CD14-positive monocyte (primary cell): Measurements from ENCODE around the gene KLHDC9. TPM values are rescaled to one million over a fixed set of nuclear protein-coding genes. Genes with fewer than 3 reads are reported as not detected.

Experiments
- DNase-seq, 3 donors: peaks; one replicate each; pipeline ENCODE4 v3.0.0-alpha.2; 2011 to 2022
- H2AFZ ChIP-seq: 2 replicates; pipeline ENCODE4 v1.6.0; 2012; ENCODE audit warnings: mild to moderate bottlenecking, low read depth, low read length, inconsistent platforms; ENCODE audit not compliant: insufficient read depth, poor library complexity, severe bottlenecking
- H3K27ac ChIP-seq, 2 donors: 1 replicate in 1 of 2; 2 replicates in 1 of 2; pipeline ENCODE4 v1.5.1; 2012 to 2013; ENCODE audit warnings: low read length in 2 of 2, control low read depth in 1 of 2, inconsistent platforms in 1 of 2, low read depth in 1 of 2, mild to moderate bottlenecking in 1 of 2
- H3K27me3 ChIP-seq, 2 donors: one replicate each; pipeline versions ENCODE4 v1.6.0 to v1.6.1; 2011 to 2013; ENCODE audit warnings: low read length in 2 of 2; ENCODE audit not compliant: control insufficient read depth in 2 of 2, insufficient read depth in 2 of 2
- H3K36me3 ChIP-seq, 2 donors: replicated peaks in 1 of 2; 1 replicate in 1 of 2; 2 replicates in 1 of 2; pipeline versions ENCODE4 v1.5.1 to v1.6.1; 2012 to 2013; ENCODE audit warnings: low read length in 2 of 2, control low read depth in 1 of 2, inconsistent platforms in 1 of 2, mild to moderate bottlenecking in 1 of 2; ENCODE audit not compliant: insufficient read depth in 2 of 2, control insufficient read depth in 1 of 2
- H3K4me1 ChIP-seq, 2 donors: 1 replicate in 1 of 2; 2 replicates in 1 of 2; pipeline versions ENCODE4 v1.5.1 to v1.6.1; 2012 to 2013; ENCODE audit warnings: low read length in 2 of 2, control low read depth in 1 of 2, inconsistent platforms in 1 of 2, mild to moderate bottlenecking in 1 of 2, moderate library complexity in 1 of 2; ENCODE audit not compliant: insufficient read depth in 2 of 2, control insufficient read depth in 1 of 2
- H3K4me2 ChIP-seq: replicated peaks from 2 replicates; pipeline ENCODE3; 2012; ENCODE audit warnings: low read length, moderate library complexity, mild to moderate bottlenecking; ENCODE audit not compliant: poor library complexity, severe bottlenecking; ENCODE audit errors: extremely low read depth
- H3K4me3 ChIP-seq, 3 experiments: fragments of 200-600 bp in 1 of 3; sonication (generic) in 1 of 3; replicated peaks in 1 of 3; 1 replicate in 2 of 3; 2 replicates in 1 of 3; pipeline ENCODE4 v1.5.1; 2011 to 2013; ENCODE audit warnings: low read length in 3 of 3, mild to moderate bottlenecking in 3 of 3, control low read depth in 2 of 3, low read depth in 2 of 3, inconsistent platforms in 1 of 3, moderate library complexity in 1 of 3
- H3K79me2 ChIP-seq: 2 replicates; pipeline ENCODE4 v1.6.0; 2012; ENCODE audit warnings: mild to moderate bottlenecking, control low read depth, inconsistent platforms, low read length, moderate library complexity; ENCODE audit not compliant: insufficient read depth
- H3K9ac ChIP-seq: 2 replicates; pipeline ENCODE4 v1.6.0; 2017; ENCODE audit warnings: low read length, mild to moderate bottlenecking; ENCODE audit not compliant: insufficient read depth, poor library complexity, severe bottlenecking
- H3K9me3 ChIP-seq, 2 donors: replicated peaks in 1 of 2; 1 replicate in 1 of 2; 2 replicates in 1 of 2; pipeline versions ENCODE4 v1.5.1 to v1.6.1; 2012 to 2013; ENCODE audit warnings: low read length in 2 of 2, control low read depth in 1 of 2; ENCODE audit not compliant: control insufficient read depth in 1 of 2, insufficient read depth in 1 of 2
- H4K20me1 ChIP-seq: 2 replicates; pipeline ENCODE4 v1.6.0; 2012; ENCODE audit warnings: mild to moderate bottlenecking, low read length, control low read depth, moderate library complexity; ENCODE audit not compliant: insufficient read depth
- H3K27ac Mint-ChIP-seq, 7 donors: one replicate each; pipeline ENCODE4 v1.8.0; 2020; ENCODE audit warnings: mild to moderate bottlenecking in 7 of 7, mixed read lengths in 7 of 7, moderate library complexity in 6 of 7, inconsistent platforms in 2 of 7
- H3K27me3 Mint-ChIP-seq, 3 donors: one replicate each; pipeline ENCODE4 v1.8.0; 2021 to 2022; ENCODE audit warnings: low read depth in 3 of 3, mild to moderate bottlenecking in 3 of 3, mixed read lengths in 3 of 3, moderate library complexity in 3 of 3, inconsistent platforms in 1 of 3
- H3K36me3 Mint-ChIP-seq, 2 donors: one replicate each; pipeline ENCODE4 v1.8.0; 2020; ENCODE audit warnings: mixed read lengths in 2 of 2, inconsistent platforms in 1 of 2, mild to moderate bottlenecking in 1 of 2
- H3K4me1 Mint-ChIP-seq: one replicate; pipeline ENCODE4 v1.8.0; 2020; ENCODE audit warnings: mild to moderate bottlenecking, mixed read lengths
- H3K4me3 Mint-ChIP-seq, 2 donors: one replicate each; pipeline ENCODE4 v1.8.0; 2020; ENCODE audit warnings: mild to moderate bottlenecking in 2 of 2, mixed read lengths in 2 of 2, moderate library complexity in 1 of 2
- H3K9me3 Mint-ChIP-seq, 7 donors: one replicate each; pipeline ENCODE4 v1.8.0; 2020 to 2022; ENCODE audit warnings: mixed read lengths in 7 of 7, mild to moderate bottlenecking in 6 of 7, moderate library complexity in 6 of 7, inconsistent platforms in 2 of 7
- CTCF ChIP-seq: fragments of 200-600 bp; IDR thresholded peaks from one replicate; pipeline ENCODE4 v1.8.0; 2022; ENCODE audit warnings: antibody characterized with exemption, mild to moderate bottlenecking
- WGBS: methylation state at CpG from one replicate; pipeline ENCODE4 v1.1.5; 2013; ENCODE audit warnings: missing lambda C conversion rate; ENCODE audit not compliant: insufficient coverage; 5-methylcytosine and 5-hydroxymethylcytosine counted together
- intact Hi-C, 2 donors: fragments of 100-400 bp; cut with micrococcal nuclease; formaldehyde crosslinking; loops; one replicate each; pipeline versions ENCODE4 v1.15.0 to v1.15.1; 2023
- polyA plus RNA-seq, 3 donors: library from polyadenylated mRNA; depleted of rRNA in 1 of 3; unstranded in 2 of 3; stranded (reverse) in 1 of 3; fragments of 300-500 nt in 2 of 3; fragments of >200 nt in 1 of 3; fragmentation: Illumina TruSeq in 2 of 3; gene quantifications; 1 replicate in 2 of 3; 2 replicates in 1 of 3; pipeline ENCODE4 v1.2.3, GENCODE V29; 2012 to 2021

Gene KLHDC9
- polyA plus RNA-seq, 3 donors: 0.08 TPM; not detected in 2

GRCh38 chr1:161091796-161092507 lies 6.2 kb upstream of the KLHDC9 start:
- no peak for TF ChIP-seq CTCF
- Histone ChIP-seq H3K79me2 (no peaks in the 10 kb centered on the region), H2AFZ (no peak overlapping the region), H3K27me3 (no peaks in the 10 kb centered on the region), H3K9me3 (no peaks in the 10 kb centered on the region), H3K4me1 (peaks cover 34 to 42% of the 10 kb centered on the region in 2 donors), H3K9ac (no peak overlapping the region), H3K4me2 (no peak overlapping the region), H3K4me3 (no peak overlapping the region), H4K20me1 (no peaks in the 10 kb centered on the region), H3K36me3 (no peaks in the 10 kb centered on the region), H3K27ac (no peak overlapping the region)
- Mint-ChIP-seq H3K27ac (peak overlapping the region in 2 of 7 donors; percentile 11 to 32), H3K27me3 (peaks cover 0 to 11% (median 4%) of the 10 kb centered on the region in 3 donors), H3K9me3 (peaks cover 0 to 2% (median 0%) of the 10 kb centered on the region in 7 donors), H3K4me1 (peaks cover 63% of the 10 kb centered on the region), H3K36me3 (peaks cover 0 to 3% of the 10 kb centered on the region in 2 donors), H3K4me3 (no peak overlapping the region)
- intact Hi-C loops: no loop called here
- no peak for DNase-seq
- WGBS: 100% methylated on average over 4 of the region's 7 CpGs

- Histone ChIP-seq H3K36me3 (no peaks in the 10 kb centered on the region), H3K4me2 (no peak overlapping the region), H3K27ac (no peak overlapping the region), H3K4me1 (peaks cover 40 to 48% of the 10 kb centered on the region in 2 donors), H3K9me3 (no peaks in the 10 kb centered on the region), H3K4me3 (no peak overlapping the region), H3K27me3 (no peaks in the 10 kb centered on the region), H3K79me2 (no peaks in the 10 kb centered on the region), H2AFZ (no peak overlapping the region), H4K20me1 (no peaks in the 10 kb centered on the region), H3K9ac (no peak overlapping the region)
- peaks cover 0 to 3% of the 10 kb centered on the region in 2 donors for H3K36me3 Mint-ChIP-seq
- intact Hi-C loops: no loop called here
- TF ChIP-seq CTCF: no peak
- peak overlapping the region in 3 of 7 donors; percentile 4 to 34 (median 17) for H3K27ac Mint-ChIP-seq
- peaks cover 0 to 16% (median 5%) of the 10 kb centered on the region in 3 donors for H3K27me3 Mint-ChIP-seq
- H3K4me3 Mint-ChIP-seq: no peak overlapping the region
- H3K4me1 Mint-ChIP-seq: peaks cover 66% of the 10 kb centered on the region
- 96% methylated on average over 3 of the region's 3 CpGs for WGBS
- peak in 2 of 3 donors; percentile 26 to 67 for DNase-seq
- H3K9me3 Mint-ChIP-seq: peaks cover 0 to 2% (median 0%) of the 10 kb centered on the region in 7 donors
These were observed 5.5 kb upstream of the KLHDC9 start for GRCh38 chr1:161092621-161093028.
